Activated naive CD8-positive, alpha-beta T cell (primary cell): Measurements from ENCODE around the gene IFNLR1.

Experiments
- H3K27ac Mint-ChIP-seq: one replicate; pipeline ENCODE4 v1.8.0; 2021; ENCODE audit warnings: mixed read lengths
- H3K27me3 Mint-ChIP-seq: one replicate; pipeline ENCODE4 v1.8.0; 2021; ENCODE audit warnings: mixed read lengths
- H3K36me3 Mint-ChIP-seq: one replicate; pipeline ENCODE4 v1.8.0; 2021; ENCODE audit warnings: mixed read lengths
- H3K4me1 Mint-ChIP-seq: one replicate; pipeline ENCODE4 v1.8.0; 2021; ENCODE audit warnings: low read depth, mixed read lengths
- H3K4me3 Mint-ChIP-seq: one replicate; pipeline ENCODE4 v1.8.0; 2021; ENCODE audit warnings: mild to moderate bottlenecking, mixed read lengths
- H3K9me3 Mint-ChIP-seq: one replicate; pipeline ENCODE4 v1.8.0; 2021; ENCODE audit warnings: low read depth, mixed read lengths

The IFNLR1 gene

DNA sequence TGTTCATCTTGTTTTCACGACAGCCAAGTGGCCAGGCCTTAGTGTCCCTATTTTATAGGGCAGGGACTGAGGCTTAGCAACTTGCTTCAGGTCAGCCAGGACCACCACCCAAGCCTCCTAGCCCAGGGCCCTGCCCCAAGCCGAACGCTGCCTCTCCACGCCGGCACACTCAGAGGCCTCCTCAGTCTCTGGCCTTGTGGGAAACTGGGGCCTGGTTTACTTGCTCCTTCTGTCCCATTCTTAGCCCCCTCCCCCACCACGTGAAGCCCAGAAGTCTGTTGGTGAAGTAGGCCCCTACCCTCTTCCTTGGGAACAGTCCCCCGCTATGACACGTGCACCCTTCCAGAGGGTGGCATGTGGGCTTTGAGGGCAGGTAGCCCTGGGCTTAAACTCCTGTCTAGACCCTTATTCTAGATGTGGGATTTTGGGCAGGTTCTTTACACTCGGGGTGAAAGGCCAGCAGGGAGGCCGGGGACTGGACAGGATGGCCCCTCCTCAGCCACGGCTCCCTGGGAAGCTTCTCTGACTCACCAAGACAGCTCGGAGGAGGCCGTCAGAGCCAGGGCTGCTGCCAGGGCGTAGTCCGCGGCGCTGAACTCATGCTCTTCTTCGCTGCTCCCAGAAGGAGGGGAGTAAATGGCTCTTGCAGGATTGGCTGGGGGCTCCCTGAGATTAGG is 79.5 kb downstream of the IFNLR1 start:
- no peaks in the 10 kb centered on the region for H3K9me3 Mint-ChIP-seq
- H3K27ac Mint-ChIP-seq: no peak overlapping the region
- peaks cover 4% of the 10 kb centered on the region for H3K4me1 Mint-ChIP-seq
- H3K36me3 Mint-ChIP-seq: no peaks in the 10 kb centered on the region
- H3K27me3 Mint-ChIP-seq: no peaks in the 10 kb centered on the region
- no peak overlapping the region for H3K4me3 Mint-ChIP-seq

DNA sequence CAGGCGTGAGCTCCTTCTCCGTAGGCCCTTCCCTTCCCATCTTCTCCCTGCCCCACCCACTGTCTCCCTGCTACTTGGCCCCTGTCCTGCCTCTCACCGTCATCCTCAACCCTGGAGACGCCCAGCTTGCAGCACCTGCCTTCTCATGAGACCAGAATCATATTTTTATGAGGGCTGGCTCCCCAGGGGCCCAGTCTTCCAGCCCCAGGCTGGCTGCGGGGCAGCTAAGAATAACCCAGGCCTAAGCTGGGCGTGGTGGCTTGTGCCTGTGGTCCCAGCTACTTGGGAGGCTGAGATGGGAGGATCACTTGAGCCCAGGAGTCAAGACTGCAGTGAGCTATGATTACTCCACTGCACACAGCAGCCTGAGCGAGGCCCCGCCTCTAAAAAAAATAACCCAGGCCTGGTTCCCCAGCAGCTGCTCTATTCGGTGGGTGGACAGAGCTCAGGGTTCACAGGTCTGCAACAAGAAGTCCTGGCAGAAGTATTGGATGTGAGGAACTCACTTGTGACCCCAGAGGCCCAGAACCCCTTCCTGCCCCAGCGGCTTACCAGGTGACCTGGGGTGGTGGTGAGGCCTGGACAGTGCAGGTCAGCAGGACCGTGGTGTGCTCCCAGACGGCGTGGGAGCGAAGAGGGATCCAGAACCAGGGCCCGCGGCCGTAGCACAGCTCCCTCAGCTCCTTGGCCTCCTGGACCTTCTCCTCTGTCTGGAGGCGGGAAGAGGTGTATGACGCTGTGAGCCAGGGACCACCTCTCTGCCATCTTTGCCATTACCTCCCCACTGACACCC is 81.5 kb downstream of the IFNLR1 start:
- Mint-ChIP-seq H3K4me1 (no peaks in the 10 kb centered on the region), H3K9me3 (no peaks in the 10 kb centered on the region), H3K4me3 (no peak overlapping the region), H3K27me3 (no peaks in the 10 kb centered on the region), H3K36me3 (no peaks in the 10 kb centered on the region), H3K27ac (no peak overlapping the region)

DNA sequence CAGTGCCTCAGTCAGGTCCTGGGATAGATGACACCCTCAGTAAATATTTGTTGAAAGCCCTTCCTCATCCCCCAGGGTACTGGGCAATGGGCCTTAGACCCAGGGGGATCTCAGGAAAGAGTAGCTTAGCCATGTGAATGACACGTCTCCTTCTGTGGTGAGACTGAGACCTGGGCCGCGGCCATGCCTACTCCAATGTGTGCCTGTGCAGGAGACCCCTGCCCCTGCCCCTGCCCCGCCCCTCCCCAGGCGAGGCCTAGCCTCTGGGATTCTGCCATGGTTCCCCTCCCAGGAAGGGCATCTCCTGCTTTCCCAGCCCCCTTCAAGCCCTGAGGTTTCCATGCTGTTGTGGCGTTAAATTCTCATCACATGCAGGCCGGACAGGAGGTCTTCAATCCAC is 82.2 kb downstream of the IFNLR1 start:
- no peaks in the 10 kb centered on the region for H3K36me3 Mint-ChIP-seq
- no peak overlapping the region for H3K4me3 Mint-ChIP-seq

More for the DNA sequence above, 82.2 kb downstream of the IFNLR1 start:
- H3K27ac Mint-ChIP-seq: no peak overlapping the region
- H3K9me3 Mint-ChIP-seq: no peaks in the 10 kb centered on the region
- H3K4me1 Mint-ChIP-seq: no peaks in the 10 kb centered on the region
- no peaks in the 10 kb centered on the region for H3K27me3 Mint-ChIP-seq
